Stimulated activated CD8-positive, alpha-beta memory T cell treated with anti-CD3 and anti-CD28 coated beads, Interleukin-4, amount 100 ng/mL, for 48 hours (primary cell): Measurements from ENCODE around the gene HTT.

Experiments
- DNase-seq: peaks from one replicate; pipeline ENCODE4 v3.0.0-alpha.2; 2020

Gene HTT

DNA sequence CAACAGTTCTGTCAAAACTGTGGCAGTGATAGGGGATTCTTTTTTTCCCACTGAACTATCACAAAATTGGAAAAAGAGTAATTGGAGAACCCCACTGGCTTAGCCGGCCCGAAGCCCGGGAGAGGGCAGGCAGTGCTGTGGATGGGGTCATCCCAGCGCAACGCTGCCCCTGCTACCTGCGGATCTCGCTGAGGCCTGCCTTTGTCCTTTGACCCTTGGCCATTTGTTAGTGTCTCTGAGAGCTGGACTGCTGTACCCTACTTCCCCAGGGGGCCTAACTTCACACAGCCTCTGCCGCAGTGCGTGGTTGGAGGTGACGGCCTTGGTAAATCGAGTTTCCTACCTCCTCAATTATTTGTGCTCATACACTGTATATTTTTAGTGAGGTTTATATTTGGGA lies 131.5 kb downstream of the HTT start:
- DNase-seq = no peak

DNA sequence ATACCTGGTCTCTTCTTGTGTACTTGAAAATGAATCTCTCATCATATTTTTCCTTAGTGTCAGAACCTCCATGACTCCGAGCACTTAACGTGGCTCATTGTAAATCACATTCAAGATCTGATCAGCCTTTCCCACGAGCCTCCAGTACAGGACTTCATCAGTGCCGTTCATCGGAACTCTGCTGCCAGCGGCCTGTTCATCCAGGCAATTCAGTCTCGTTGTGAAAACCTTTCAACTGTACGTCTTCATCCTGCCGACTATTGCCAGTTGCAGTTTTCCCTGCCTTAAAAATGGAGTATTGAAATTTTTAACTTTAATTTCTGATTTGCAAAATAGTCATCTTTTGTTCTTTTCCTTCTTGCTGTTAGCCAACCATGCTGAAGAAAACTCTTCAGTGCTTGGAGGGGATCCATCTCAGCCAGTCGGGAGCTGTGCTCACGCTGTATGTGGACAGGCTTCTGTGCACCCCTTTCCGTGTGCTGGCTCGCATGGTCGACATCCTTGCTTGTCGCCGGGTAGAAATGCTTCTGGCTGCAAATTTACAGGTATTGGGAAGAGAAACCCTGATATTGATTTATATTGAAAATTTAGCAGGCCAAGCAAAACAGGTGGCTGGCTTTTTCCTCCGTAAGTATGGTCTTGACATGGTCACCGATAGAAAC lies 132.1 kb downstream of the HTT start:
- no peak for DNase-seq

DNA sequence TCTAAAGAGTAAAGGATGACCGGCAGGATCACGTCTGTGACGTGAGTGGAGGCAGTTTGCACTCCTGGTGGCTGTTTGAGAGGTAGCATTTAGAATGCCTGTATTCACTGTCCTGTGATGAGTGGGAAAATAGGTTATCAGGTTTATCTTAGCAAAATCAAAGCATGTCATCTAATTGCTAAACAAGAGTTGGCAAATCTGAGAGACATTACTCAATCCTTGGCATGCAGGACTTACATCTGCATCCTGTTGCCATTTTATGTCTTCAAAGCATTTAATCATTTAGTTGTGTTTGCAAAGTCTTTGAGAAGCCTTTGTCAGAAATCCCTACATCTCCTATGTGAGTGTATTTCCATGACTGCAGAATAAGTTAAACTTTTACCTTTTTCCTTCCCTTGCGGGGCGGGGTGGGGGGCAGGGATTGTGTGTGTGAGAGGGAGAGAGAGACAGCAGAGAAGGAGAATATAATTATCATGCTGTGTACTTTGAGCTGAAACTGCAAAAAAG lies 133.1 kb downstream of the HTT start:
- DNase-seq = no peak

DNA sequence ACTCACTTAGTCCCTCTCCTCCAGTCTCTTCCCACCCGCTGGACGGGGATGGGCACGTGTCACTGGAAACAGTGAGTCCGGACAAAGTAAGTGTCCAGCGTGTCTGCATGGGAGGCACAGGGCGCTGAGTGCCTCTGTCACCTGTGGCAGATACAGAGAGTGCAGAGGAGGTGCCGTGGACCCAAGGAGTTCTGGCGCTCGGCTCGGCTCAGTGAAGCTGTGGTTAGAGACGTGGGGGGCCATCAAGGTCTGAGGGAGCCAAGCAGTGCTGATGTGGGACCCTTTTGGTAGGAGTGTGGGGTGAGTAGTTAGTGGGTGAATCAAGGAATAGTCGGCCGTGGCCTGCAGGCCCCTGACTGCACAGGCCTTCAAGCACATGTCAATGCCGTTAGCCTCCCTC lies 134.3 kb downstream of the HTT start:
- DNase-seq = no peak

DNA sequence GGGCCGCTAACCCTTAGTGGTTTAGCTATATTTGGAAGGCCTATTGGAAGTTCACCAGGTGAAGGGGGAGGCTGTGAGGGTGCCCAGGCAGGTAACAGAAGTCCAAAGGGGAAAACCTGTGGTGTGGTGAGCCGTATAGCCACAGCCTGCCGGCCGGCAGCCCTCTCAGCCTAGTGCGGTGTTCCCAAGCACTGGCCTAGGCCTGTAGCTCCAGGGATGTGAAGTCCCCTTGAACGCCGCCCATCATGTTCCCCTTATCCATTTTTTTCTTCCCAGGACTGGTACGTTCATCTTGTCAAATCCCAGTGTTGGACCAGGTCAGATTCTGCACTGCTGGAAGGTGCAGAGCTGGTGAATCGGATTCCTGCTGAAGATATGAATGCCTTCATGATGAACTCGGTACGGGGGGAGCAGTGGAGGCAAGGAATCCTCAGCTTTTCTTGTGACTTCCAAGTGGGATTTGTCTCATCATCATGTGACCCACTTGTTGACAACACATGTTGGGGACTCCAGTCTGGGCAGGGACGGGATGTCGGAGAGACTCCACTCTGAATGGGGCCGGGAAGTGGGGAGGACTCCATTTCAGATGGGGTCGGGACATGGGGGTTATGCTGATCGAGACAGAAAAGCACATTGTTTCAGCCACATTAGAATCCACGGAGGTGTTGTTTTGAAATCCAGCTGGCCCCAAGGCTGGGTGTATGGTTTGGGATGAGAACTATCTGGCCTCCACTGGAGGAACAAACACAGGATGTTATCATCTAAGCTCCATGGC lies 135.3 kb downstream of the HTT start:
- DNase-seq = no peak

DNA sequence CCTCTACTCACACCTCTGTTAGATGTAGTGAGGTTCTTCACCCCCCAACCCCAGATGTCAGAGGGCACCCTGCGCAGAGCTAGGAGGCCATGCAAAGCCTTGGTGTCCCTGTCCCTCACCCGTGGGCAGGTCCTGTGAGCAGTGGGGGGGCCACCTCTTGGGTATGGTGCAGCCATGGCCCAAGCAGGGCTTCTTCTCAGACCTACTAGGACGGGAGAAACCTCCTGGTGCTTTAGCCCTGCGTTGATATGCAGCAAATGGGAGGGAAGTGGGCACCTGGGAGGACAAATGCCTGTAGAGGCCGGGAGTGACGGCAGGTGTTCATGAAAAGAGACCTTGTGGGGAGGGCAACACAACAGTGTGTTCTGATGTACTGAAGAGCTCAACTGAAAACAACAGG lies 136.0 kb downstream of the HTT start:
- DNase-seq = no peak

DNA sequence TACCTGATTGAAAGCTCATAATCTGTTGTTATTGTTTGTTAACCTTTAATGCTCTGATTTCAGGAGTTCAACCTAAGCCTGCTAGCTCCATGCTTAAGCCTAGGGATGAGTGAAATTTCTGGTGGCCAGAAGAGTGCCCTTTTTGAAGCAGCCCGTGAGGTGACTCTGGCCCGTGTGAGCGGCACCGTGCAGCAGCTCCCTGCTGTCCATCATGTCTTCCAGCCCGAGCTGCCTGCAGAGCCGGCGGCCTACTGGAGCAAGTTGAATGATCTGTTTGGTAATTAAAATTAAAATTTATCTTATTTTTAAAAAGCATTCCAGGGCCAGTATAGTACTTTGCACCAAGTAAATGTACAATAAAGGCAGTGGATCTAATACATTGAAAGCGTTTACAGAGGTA lies 137.4 kb downstream of the HTT start:
- DNase-seq = no peak

DNA sequence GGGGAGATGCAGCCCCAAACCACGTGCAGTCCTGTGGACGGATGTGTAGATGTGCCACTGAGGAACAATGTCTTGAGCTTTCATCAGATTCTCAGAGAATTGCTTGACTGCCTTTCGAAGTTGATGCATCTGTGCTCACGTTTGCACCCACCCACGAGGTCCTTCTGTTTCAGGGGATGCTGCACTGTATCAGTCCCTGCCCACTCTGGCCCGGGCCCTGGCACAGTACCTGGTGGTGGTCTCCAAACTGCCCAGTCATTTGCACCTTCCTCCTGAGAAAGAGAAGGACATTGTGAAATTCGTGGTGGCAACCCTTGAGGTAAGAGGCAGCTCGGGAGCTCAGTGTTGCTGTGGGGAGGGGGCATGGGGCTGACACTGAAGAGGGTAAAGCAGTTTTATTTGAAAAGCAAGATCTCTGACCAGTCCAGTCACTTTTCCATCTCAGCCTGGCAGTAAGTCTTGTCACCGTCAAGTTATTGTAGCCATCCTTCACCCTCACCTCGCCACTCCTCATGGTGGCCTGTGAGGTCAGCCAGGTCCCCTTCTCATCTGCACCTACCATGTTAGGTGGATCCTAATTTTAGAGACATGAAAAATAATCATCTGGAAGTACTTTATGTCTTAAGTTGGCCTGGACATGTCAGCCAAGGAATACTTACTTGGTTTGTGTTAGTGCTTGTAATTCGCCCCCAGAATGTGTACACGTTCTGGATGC lies 138.1 kb downstream of the HTT start:
- DNase-seq = no peak

DNA sequence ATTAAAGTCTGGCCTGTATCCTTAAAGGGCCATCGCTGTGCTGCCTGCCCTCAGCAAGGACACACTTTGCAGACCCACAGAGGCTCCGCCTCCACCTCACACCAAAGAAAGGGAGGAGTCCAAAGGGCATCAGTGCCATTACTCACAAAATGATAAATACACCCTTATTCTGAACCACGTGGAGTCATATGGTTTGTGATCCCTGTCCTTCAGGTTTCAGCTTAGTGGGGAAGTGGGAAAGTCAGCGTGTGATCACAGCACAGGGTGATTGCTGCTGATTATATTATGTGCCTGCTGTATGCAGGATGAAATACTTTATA lies 138.6 kb downstream of the HTT start:
- DNase-seq = no peak

DNA sequence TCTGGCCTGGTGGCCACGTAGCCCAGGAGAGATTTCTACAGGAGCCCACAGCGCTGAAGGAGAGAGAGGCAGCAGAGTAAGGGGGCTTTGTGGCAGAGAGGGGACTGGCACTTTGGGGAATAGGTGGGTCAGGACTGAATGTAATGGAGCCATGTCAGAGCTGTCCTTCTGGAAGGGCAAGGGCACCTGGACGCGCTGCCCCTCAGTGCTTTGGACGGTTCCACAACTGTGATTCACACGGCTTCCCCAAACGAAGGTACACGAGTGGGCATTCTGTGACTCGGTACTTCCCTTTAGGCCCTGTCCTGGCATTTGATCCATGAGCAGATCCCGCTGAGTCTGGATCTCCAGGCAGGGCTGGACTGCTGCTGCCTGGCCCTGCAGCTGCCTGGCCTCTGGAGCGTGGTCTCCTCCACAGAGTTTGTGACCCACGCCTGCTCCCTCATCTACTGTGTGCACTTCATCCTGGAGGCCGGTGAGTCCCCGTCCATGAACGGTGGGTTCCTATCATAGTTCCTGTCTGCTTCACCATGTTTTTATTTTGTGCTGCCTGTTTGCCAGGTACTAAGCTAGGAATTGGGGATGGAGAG lies 139.3 kb downstream of the HTT start:
- no peak for DNase-seq

DNA sequence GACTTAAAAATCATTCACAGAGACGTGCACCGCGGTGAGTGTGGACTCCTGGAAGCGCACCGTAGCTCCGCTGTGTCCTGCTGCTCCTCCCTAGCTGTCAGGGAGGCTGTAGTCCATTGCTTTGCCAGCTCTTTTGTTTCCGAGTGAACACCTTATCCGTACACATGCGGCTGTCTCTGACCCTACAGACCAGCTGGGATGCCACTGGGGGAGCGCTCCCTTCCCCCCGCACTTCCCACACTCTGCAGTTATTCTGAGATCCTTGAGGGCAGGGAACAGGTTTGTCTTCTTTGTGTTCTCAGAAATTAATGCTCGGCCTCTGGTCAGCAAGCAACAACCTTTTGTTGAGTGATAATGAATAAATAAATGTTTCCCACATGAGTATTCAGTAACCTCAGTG lies 140.8 kb downstream of the HTT start:
- DNase-seq = no peak

DNA sequence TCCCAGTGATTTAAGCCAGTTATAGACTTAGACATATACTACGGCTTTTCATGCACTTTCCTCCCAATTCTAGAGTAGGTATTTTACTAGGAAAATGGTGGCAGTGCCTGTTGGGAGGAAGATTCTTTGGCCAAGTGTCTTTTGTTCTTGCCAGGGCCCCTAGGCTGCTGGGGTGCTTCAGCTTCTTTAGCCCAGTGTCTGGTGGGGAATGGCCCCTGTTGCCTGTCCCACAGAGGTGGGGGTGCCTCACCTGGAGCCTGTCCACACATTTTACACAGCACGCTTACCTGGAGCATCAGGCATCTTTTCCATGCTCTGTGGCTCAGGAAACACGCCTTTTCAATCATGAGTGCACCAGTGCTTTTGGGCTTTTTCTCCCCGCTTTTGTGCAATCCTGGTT lies 141.3 kb downstream of the HTT start:
- DNase-seq = no peak

DNA sequence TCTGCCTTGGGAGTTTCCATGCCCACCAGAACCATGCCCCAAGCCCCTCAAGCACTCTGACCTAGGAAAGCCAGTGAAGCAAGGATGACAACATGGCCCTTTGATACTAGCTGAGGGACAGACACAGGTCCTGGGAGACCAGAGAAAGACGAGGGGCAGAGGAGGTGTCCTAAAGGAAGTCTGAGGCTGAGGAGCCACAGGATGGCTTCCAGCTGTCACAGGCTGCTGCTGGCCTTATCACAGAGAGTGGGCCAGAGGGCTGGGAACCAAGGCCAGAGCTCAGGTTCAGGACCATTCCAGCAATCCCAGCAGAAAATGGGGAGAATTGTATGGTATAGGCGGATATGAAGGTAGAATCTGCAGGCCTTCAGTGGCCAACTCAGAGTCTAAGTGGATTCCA lies 142.8 kb downstream of the HTT start:
- DNase-seq = no peak

DNA sequence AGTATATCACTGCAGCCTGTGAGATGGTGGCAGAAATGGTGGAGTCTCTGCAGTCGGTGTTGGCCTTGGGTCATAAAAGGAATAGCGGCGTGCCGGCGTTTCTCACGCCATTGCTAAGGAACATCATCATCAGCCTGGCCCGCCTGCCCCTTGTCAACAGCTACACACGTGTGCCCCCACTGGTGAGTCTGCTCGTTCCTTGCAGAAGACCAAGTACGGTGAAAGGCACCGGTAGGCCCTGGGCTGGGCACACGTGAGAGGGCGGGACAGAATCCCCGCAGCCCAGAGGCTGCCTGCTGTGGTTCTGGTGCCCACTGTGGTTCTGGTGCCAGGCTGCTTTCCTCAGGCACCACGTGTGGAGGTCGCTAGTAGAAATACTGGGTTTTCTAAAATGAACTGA lies 143.3 kb downstream of the HTT start:
- DNase-seq = no peak

DNA sequence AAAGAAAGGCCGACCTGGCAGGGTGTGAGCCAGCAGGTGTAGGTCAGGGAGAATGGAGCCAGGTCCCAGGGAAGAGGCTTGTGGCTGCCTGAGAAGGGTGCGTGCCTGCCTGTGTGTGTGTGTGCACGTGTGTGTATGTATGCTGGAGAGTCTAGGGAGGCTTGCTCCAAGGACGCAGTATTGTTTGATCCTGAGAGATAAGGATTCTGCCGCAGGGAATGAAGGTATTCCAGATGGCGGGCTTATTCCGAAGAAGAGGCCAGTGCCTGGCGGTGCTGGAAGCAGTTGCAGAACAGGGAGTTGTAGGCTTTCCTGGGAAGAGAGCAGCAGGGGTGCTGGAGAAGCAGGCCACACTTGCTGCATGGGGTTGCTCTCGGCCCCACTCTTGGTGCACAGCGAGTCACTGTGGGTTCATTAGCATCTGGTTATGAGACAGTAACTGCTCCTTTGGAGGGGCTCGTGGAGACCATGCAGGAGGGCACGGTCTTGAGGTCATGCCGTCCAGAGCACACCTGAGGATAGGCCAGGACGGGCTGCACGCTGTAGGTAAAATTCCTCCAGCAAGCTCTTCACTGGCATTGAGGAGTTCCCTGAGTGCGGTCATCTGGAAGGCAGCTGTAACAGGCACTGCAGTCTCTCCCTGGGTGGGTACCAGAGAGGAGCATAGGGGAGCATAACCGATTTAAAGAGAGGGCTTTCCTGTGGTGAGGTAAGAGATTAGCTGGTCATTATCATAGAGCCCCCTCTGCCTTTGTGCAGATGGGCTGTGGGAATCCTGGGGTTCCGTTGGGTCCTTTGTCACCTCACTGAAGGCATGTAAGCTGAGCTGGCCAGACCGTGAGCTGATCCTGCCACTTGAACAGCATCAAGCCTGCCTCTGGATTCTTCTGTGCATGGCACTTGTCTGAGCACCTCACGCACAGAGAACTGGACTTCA lies 144.6 kb downstream of the HTT start:
- no peak for DNase-seq

DNA sequence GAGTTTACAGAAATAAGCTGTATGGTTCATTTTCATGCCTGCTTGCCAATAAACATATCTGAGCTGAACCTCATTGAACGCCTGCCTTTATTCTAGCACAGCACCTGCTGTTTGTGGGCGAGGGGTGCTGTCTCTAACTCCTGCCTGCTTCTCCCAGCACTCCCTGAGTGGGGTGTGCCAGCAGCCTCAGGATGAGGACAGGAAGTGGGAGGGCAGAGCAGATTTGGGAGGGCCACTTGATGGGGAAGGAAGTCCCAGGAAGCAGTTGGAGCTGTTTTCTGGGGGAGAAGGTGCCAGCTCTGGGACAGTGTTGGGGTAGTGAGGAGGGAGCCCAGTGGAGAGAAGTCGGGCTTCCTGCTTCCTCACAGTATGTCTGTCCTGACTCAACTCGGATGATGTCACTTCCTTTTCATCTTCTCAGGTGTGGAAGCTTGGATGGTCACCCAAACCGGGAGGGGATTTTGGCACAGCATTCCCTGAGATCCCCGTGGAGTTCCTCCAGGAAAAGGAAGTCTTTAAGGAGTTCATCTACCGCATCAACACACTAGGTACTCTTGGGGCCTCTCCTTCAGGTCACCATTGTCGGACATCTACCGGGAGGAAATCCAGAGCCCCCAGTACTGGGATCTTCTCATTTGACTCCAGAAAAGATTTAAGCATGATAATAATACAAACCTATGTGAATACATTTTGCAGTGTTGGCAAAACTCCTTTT lies 145.4 kb downstream of the HTT start:
- DNase-seq = no peak

DNA sequence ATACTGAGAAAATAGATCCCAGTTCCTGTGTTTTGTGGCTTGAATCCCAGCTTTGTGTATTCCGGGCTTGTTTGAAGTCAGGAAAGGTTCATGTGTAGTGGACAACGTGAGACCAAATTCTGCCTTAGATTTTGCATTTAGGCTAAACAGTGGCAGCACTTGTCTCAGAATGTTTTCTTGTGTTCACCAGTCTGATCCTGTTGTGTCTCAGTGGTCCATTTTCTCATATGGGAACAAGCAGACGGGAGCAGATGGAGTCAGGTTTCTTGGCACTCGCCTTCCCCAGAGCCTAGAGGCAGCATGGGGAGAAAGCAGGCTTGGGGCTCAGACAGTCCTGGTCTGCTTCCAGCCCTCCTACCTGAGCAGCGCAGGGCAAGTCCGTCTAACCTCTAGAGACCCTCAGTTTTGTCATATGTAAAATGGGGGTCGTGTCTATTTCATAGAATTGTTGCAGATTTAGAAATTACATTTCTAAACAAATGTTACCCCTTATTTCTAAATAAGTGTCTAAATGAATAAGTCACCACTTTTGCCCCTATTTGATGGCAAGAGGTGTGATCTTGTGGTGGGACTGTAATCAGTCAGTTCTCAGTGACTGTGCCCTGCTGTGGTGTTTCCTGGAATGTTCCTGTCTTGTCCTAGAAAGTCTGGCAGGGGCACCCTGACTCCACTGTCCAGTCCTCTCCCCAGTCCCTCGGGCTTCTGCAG lies 146.1 kb downstream of the HTT start:
- no peak for DNase-seq

DNA sequence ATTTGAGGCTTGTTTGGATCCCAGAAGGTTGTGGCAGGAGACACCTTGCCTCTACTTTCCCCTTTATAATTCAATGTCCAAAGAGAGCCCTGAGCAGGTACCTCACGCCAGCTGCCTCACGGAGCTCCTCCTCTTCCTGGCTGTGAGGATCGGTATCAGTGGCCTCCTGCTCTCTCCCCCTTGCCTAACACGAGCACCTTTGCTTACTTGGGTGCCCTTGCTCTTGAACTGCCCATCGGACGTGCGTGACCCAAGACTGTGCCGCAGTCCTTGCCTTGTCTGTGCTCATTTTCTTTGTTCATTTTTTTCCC lies 146.7 kb downstream of the HTT start:
- DNase-seq = no peak

DNA sequence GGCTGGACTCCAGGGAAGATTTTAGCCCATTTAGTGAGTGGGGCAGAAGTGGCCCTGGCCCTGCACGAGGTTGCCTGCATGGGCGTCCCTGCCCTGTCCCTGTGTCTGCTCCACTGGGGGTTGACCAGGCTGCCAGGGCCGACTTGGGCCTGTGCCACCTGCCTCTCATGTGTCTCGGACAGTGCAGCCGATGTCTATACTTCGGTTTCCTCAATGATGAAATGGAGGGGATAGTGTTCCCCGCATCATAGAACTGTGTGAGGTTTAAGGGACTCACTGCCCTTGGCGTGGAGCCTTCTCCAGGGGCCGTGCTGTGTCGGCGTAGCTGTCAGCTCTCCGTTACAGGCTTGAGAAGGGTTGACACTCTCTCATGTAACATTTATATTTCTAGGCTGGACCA lies 147.5 kb downstream of the HTT start:
- no peak for DNase-seq

DNA sequence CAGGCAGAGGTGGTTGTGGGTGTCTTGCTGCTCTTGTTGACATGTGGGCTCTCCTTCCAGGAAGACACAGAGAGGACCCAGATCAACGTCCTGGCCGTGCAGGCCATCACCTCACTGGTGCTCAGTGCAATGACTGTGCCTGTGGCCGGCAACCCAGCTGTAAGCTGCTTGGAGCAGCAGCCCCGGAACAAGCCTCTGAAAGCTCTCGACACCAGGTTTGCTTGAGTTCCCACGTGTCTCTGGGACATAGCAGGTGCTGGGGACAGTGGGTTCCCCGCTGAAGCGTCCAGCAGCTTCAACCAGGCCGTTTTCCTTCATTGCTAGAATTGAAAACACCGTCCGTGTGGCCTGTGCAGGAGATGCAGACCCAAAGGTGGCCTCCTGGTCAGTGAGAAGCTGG lies 148.9 kb downstream of the HTT start:
- no peak for DNase-seq

DNA sequence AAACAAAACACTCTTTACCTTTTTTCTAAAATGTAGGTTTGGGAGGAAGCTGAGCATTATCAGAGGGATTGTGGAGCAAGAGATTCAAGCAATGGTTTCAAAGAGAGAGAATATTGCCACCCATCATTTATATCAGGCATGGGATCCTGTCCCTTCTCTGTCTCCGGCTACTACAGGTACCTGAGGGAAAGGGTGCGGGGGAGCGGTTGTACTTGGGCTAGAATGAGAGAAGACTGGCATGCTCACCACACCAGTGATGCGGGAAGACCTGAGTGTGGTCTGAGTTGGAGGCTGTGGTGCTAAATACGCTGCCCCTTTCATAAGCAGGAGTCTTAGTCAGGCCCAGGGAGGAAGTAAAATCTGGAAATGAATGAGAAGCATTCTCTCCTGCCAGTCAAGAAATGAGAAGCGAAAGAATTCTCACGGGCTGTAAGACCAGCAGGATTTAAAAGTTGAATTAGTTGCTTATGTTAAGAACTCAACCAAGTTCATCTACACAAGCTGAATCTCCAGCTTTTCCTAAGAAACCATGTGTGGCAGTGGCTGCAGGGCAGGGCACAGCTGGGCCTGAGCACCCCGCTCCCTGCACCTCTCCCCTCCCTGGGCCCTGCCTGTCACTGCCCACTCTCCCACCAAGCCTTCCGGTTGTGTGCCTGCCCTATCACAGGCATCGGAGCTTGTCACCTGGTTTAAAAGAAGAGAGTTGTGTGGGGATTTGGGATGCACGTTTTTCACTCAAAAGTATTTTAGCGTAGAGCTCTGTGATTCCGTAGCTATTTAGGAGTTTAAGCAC lies 149.7 kb downstream of the HTT start:
- DNase-seq = no peak
